Endothelial cell (in vitro differentiated cells): ENCODE measurements around the gene KRTAP27-1. TPM values are rescaled to one million over a fixed set of nuclear protein-coding genes. Genes with fewer than 3 reads are reported as not detected.

Experiments
- DNase-seq: peaks from one replicate; pipeline ENCODE4 v3.0.0; 2021; ENCODE audit warnings: low spot score
- H3K27ac Mint-ChIP-seq: one replicate; pipeline ENCODE4 v1.8.0; 2021; ENCODE audit warnings: mixed read lengths, inconsistent platforms; ENCODE audit not compliant: unreplicated experiment
- H3K27me3 Mint-ChIP-seq: one replicate; pipeline ENCODE4 v1.8.0; 2021; ENCODE audit warnings: mild to moderate bottlenecking, moderate library complexity, mixed read lengths, inconsistent platforms; ENCODE audit not compliant: unreplicated experiment
- H3K36me3 Mint-ChIP-seq: one replicate; pipeline ENCODE4 v1.8.0; 2021; ENCODE audit warnings: mild to moderate bottlenecking, low read depth, mixed read lengths, inconsistent platforms; ENCODE audit not compliant: unreplicated experiment
- H3K4me1 Mint-ChIP-seq: one replicate; pipeline ENCODE4 v1.8.0; 2021; ENCODE audit warnings: mild to moderate bottlenecking, mixed read lengths, inconsistent platforms; ENCODE audit not compliant: unreplicated experiment
- H3K4me3 Mint-ChIP-seq: one replicate; pipeline ENCODE4 v1.8.0; 2021; ENCODE audit warnings: mild to moderate bottlenecking, mixed read lengths, inconsistent platforms; ENCODE audit not compliant: unreplicated experiment
- H3K9me3 Mint-ChIP-seq: one replicate; pipeline ENCODE4 v1.8.0; 2021; ENCODE audit warnings: mixed read lengths, inconsistent platforms; ENCODE audit not compliant: unreplicated experiment
- CTCF ChIP-seq: fragments of 200-600 bp; sonication (generic); IDR thresholded peaks from one replicate; pipeline ENCODE4 v1.5.0; 2021; ENCODE audit warnings: antibody characterized with exemption; ENCODE audit not compliant: unreplicated experiment
- total RNA-seq: library from RNA; stranded (reverse); fragmentation: NEBNext Ultra II Directional; extraction: Animal tissue kit (Norgen Biotek cat#: 25700); gene quantifications from one replicate; pipeline ENCODE4 v1.2.1, GENCODE V29; 2021; ENCODE audit not compliant: unreplicated experiment

The KRTAP27-1 gene
- total RNA-seq, 1 donor from 2014 or later = not detected

GRCh38 chr21:30340714-30341573 lies 3.5 kb upstream of the KRTAP27-1 start:
- Mint-ChIP-seq H3K4me1 (no peaks in the 10 kb centered on the region), H3K36me3 (no peaks in the 10 kb centered on the region), H3K27me3 (no peaks in the 10 kb centered on the region), H3K27ac (no peak overlapping the region), H3K9me3 (no peaks in the 10 kb centered on the region), H3K4me3 (no peak overlapping the region)
- peak; percentile 48 for DNase-seq
- peak; percentile 98 for TF ChIP-seq CTCF

GRCh38 chr21:30338717-30339116 lies 1.2 kb upstream of the KRTAP27-1 start:
- no peak for DNase-seq
- Mint-ChIP-seq H3K4me1 (no peaks in the 10 kb centered on the region), H3K4me3 (no peak overlapping the region), H3K9me3 (no peaks in the 10 kb centered on the region), H3K36me3 (no peaks in the 10 kb centered on the region), H3K27me3 (no peaks in the 10 kb centered on the region), H3K27ac (no peak overlapping the region)
- no peak for TF ChIP-seq CTCF

- no peak for DNase-seq
- H3K27me3 Mint-ChIP-seq = no peaks in the 10 kb centered on the region
- H3K9me3 Mint-ChIP-seq = no peaks in the 10 kb centered on the region
- no peaks in the 10 kb centered on the region for H3K36me3 Mint-ChIP-seq
- H3K4me1 Mint-ChIP-seq = no peaks in the 10 kb centered on the region
- no peak overlapping the region for H3K4me3 Mint-ChIP-seq
- TF ChIP-seq CTCF = no peak
- H3K27ac Mint-ChIP-seq = no peak overlapping the region
Observed at GRCh38 chr21:30337772-30338171, 278 bp upstream of the KRTAP27-1 start.

- Mint-ChIP-seq H3K4me3 (no peak overlapping the region), H3K4me1 (no peaks in the 10 kb centered on the region), H3K9me3 (no peaks in the 10 kb centered on the region), H3K27ac (no peak overlapping the region), H3K36me3 (no peaks in the 10 kb centered on the region), H3K27me3 (no peaks in the 10 kb centered on the region)
- no peak for TF ChIP-seq CTCF
- DNase-seq = no peak
Observed at GRCh38 chr21:30336596-30336995, 898 bp downstream of the KRTAP27-1 start.

GRCh38 chr21:30333736-30334135 lies 3.8 kb downstream of the KRTAP27-1 start:
- no peak overlapping the region for H3K4me3 Mint-ChIP-seq
- H3K27me3 Mint-ChIP-seq = no peaks in the 10 kb centered on the region
- H3K9me3 Mint-ChIP-seq = no peaks in the 10 kb centered on the region
- H3K36me3 Mint-ChIP-seq = no peaks in the 10 kb centered on the region
- DNase-seq = no peak
- H3K27ac Mint-ChIP-seq = no peak overlapping the region
- TF ChIP-seq CTCF = no peak
- no peaks in the 10 kb centered on the region for H3K4me1 Mint-ChIP-seq
